IPS-15b (cell line): ENCODE measurements around the gene CNTN2.

ENCODE experiments used
- H3K27me3 ChIP-seq: one replicate; pipeline ENCODE4 v1.6.1; 2013; ENCODE audit warnings: low read length; ENCODE audit not compliant: control insufficient read depth, insufficient read depth
- H3K36me3 ChIP-seq: one replicate; pipeline ENCODE4 v1.6.1; 2013; ENCODE audit warnings: low read length; ENCODE audit not compliant: control insufficient read depth, insufficient read depth
- H3K4me1 ChIP-seq: one replicate; pipeline ENCODE4 v1.6.1; 2013; ENCODE audit warnings: mild to moderate bottlenecking, low read length; ENCODE audit not compliant: control insufficient read depth, insufficient read depth
- H3K4me3 ChIP-seq: one replicate; pipeline ENCODE4 v1.5.1; 2013; ENCODE audit warnings: low read depth, low read length
- H3K9ac ChIP-seq: one replicate; pipeline ENCODE4 v1.6.1; 2013; ENCODE audit warnings: low read depth, mild to moderate bottlenecking, low read length
- H3K9me3 ChIP-seq: one replicate; pipeline ENCODE4 v1.6.1; 2013; ENCODE audit warnings: mild to moderate bottlenecking, low read length; ENCODE audit not compliant: control insufficient read depth, insufficient read depth

Gene CNTN2

GRCh38 chr1:205077158-205077933 is 34.3 kb downstream of the CNTN2 start:
- Histone ChIP-seq H3K36me3 (no peaks in the 10 kb centered on the region), H3K4me3 (no peak overlapping the region), H3K4me1 (no peaks in the 10 kb centered on the region), H3K9ac (no peak overlapping the region), H3K27me3 (no peaks in the 10 kb centered on the region), H3K9me3 (no peaks in the 10 kb centered on the region)

GRCh38 chr1:205077934-205078311 is 34.9 kb downstream of the CNTN2 start:
- H3K27me3 ChIP-seq = no peaks in the 10 kb centered on the region
- no peaks in the 10 kb centered on the region for H3K9me3 ChIP-seq
- H3K9ac ChIP-seq = no peak overlapping the region
- no peaks in the 10 kb centered on the region for H3K4me1 ChIP-seq
- H3K4me3 ChIP-seq = no peak overlapping the region
- no peaks in the 10 kb centered on the region for H3K36me3 ChIP-seq

DNA sequence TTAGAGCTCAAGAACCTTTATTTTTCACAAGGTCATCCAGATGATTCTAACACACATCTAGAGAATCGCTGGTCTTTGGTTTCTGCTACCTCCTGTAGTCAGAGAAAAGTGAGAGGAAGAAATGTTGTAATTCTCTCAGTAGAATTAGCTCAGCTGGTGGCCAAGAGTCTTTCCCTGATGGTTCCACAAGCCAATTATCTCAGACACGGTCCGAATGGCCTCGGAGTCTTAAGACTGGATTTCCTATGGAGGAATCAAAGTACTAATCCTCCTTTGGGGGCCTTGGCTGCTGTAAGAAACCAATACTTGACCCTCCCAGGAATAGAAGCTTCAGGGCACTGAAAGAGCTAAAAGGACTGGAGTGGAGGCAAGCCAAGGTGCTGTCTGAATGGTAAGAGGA is 39.4 kb downstream of the CNTN2 start:
- Histone ChIP-seq H3K4me3 (no peak overlapping the region), H3K36me3 (peaks cover 4% of the 10 kb centered on the region), H3K4me1 (no peaks in the 10 kb centered on the region), H3K27me3 (no peaks in the 10 kb centered on the region), H3K9me3 (no peaks in the 10 kb centered on the region), H3K9ac (no peak overlapping the region)

- Histone ChIP-seq H3K36me3 (peaks cover 9% of the 10 kb centered on the region), H3K4me3 (no peak within 1 kb of the TSS), H3K9me3 (no peaks in the 10 kb centered on the region), H3K4me1 (no peaks in the 10 kb centered on the region), H3K27me3 (no peaks in the 10 kb centered on the region), H3K9ac (no peak within 1 kb of the TSS)
These were observed 41.3 kb downstream of the CNTN2 start, which contains the start of gene TMEM81 for GRCh38 chr1:205084360-205084759. TMEM81 (minus strand) TSS chr1:205084460; CDS start chr1:205084320, 140 bp downstream.

GRCh38 chr1:205088341-205088740 is 45.3 kb downstream of the CNTN2 start:
- H3K9me3 ChIP-seq = no peaks in the 10 kb centered on the region
- H3K36me3 ChIP-seq = peaks cover 9% of the 10 kb centered on the region
- H3K9ac ChIP-seq = no peak overlapping the region
- no peaks in the 10 kb centered on the region for H3K27me3 ChIP-seq
- H3K4me1 ChIP-seq = no peaks in the 10 kb centered on the region
- H3K4me3 ChIP-seq = no peak overlapping the region

DNA sequence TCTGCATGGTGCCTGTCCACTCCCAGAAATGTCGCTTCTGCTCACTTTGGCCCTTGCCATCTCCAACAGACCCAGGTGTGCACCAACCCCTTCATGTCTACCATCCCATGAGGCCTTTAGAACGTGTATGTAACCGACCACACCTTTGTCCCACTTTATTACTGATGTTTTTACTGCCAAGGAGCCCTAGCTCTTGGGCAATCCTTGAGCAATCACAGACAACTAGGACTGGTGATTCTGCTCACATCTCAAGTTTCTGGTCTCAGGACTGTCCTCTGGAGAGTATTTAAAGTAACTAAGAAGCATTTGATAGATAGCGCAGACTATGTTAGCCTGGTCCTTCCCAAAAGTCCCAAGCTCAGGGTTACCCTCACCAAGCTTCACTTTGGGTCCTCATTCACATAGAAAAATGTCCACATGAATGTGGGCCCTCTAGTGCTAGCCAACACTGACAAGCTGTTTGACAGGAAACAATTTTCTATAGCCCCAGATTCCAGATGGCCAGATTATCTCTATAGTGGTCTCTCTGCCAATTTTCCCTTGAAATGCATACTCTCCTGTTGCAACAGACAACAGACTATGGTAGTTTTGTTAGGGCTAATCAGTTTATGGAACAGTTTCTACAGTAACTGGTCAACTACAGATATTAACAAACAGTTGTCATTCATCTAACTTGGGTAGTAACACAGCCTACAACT is 48.2 kb downstream of the CNTN2 start:
- H3K4me1 ChIP-seq = no peaks in the 10 kb centered on the region
- H3K36me3 ChIP-seq = peaks cover 23% of the 10 kb centered on the region
- H3K9ac ChIP-seq = no peak overlapping the region
- H3K27me3 ChIP-seq = no peaks in the 10 kb centered on the region
- H3K4me3 ChIP-seq = no peak overlapping the region
- H3K9me3 ChIP-seq = no peaks in the 10 kb centered on the region

- Histone ChIP-seq H3K4me1 (no peaks in the 10 kb centered on the region), H3K9me3 (no peaks in the 10 kb centered on the region), H3K4me3 (no peak overlapping the region), H3K27me3 (no peaks in the 10 kb centered on the region), H3K9ac (no peak overlapping the region), H3K36me3 (peaks cover 34% of the 10 kb centered on the region)
These were observed 52.4 kb downstream of the CNTN2 start for GRCh38 chr1:205095422-205095821.

- Histone ChIP-seq H3K36me3 (peaks cover 47% of the 10 kb centered on the region), H3K4me1 (no peaks in the 10 kb centered on the region), H3K4me3 (no peak overlapping the region), H3K9me3 (no peaks in the 10 kb centered on the region), H3K27me3 (no peaks in the 10 kb centered on the region), H3K9ac (no peak overlapping the region)
These were observed 55.2 kb downstream of the CNTN2 start for GRCh38 chr1:205098242-205098641.

- Histone ChIP-seq H3K36me3 (peaks cover 26% of the 10 kb centered on the region), H3K9me3 (no peaks in the 10 kb centered on the region), H3K4me3 (no peak overlapping the region), H3K27me3 (no peaks in the 10 kb centered on the region), H3K9ac (no peak overlapping the region), H3K4me1 (no peaks in the 10 kb centered on the region)
These were observed 59.4 kb downstream of the CNTN2 start for GRCh38 chr1:205102404-205102803.

- Histone ChIP-seq H3K9me3 (no peaks in the 10 kb centered on the region), H3K36me3 (peaks cover 7% of the 10 kb centered on the region), H3K4me3 (no peak overlapping the region)
These were observed 64.3 kb downstream of the CNTN2 start for GRCh38 chr1:205107327-205107726.

GRCh38 chr1:205108464-205108863 is 65.5 kb downstream of the CNTN2 start:
- Histone ChIP-seq H3K4me1 (no peaks in the 10 kb centered on the region), H3K27me3 (no peaks in the 10 kb centered on the region), H3K4me3 (no peak overlapping the region), H3K9ac (no peak overlapping the region), H3K36me3 (peaks cover 4% of the 10 kb centered on the region), H3K9me3 (no peaks in the 10 kb centered on the region)

More at GRCh38 chr1:205107327-205107726, 64.3 kb downstream of the CNTN2 start:
- H3K9ac ChIP-seq = no peak overlapping the region
- no peaks in the 10 kb centered on the region for H3K27me3 ChIP-seq
- H3K4me1 ChIP-seq = no peaks in the 10 kb centered on the region

GRCh38 chr1:205109269-205109668 is 66.3 kb downstream of the CNTN2 start:
- H3K27me3 ChIP-seq = no peaks in the 10 kb centered on the region
- H3K36me3 ChIP-seq = peaks cover 4% of the 10 kb centered on the region
- H3K9me3 ChIP-seq = no peaks in the 10 kb centered on the region
- H3K4me3 ChIP-seq = no peak overlapping the region
- H3K4me1 ChIP-seq = no peaks in the 10 kb centered on the region
- H3K9ac ChIP-seq = no peak overlapping the region
